ENCODE data around the gene SPRYD3.

The SPRYD3 gene

DNA sequence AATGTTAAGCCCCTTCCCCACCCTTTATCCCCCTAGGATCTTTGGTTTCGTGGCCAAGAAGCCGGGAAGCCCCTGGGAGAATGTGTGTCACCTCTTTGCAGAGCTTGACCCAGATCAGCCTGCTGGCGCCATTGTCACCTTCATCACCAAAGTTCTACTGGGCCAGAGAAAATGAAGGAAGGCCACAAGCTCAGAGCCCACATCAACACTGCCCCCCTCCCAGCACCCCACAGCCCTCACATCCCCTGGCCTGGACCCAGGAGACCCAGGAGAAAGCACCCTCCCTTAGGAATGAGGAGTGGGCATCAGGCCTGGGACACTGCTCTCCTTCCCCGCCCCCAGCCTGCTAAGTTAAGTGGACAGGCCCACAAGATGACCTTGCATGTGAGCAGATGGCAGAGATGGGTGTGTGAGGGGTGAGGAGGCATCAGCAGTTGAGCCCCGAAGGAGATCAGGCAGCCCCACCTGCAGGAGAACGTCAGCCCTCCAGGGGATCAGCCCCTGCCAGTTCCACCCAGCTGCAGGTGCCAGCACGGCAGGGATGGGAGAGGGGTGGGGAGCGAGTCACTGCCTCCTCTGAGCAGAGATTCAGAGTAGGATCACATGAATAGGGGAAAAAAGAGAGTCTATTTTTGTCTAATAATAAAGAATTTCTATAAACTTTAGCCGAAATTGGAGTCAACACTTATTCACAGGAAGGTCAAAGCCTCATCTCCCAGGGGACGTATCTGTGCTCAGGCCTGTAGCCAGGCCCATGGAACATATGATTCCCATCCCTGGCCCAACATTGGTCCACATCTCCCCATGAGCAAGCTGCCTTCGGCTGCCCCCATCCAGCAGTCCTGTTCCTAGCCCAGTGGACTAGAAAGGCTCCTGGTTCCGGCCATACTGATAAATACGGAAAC, 15.2 kb downstream of the SPRYD3 start:
- TF ChIP-seq GATA3 (IDR thresholded peaks at IDR 0.05; ENCODE audit: low read depth, low read length) (no peak), GATA2 (IDR thresholded peaks at IDR 0.05; ENCODE audit: low read depth, low read length) (no peak)

GRCh38 chr12:53062977-53063707, 16.0 kb downstream of the SPRYD3 start:
- TF ChIP-seq GATA3 (IDR thresholded peaks at IDR 0.05; ENCODE audit: low read depth, low read length) (no peak), GATA2 (IDR thresholded peaks at IDR 0.05; ENCODE audit: low read depth, low read length) (no peak)

DNA sequence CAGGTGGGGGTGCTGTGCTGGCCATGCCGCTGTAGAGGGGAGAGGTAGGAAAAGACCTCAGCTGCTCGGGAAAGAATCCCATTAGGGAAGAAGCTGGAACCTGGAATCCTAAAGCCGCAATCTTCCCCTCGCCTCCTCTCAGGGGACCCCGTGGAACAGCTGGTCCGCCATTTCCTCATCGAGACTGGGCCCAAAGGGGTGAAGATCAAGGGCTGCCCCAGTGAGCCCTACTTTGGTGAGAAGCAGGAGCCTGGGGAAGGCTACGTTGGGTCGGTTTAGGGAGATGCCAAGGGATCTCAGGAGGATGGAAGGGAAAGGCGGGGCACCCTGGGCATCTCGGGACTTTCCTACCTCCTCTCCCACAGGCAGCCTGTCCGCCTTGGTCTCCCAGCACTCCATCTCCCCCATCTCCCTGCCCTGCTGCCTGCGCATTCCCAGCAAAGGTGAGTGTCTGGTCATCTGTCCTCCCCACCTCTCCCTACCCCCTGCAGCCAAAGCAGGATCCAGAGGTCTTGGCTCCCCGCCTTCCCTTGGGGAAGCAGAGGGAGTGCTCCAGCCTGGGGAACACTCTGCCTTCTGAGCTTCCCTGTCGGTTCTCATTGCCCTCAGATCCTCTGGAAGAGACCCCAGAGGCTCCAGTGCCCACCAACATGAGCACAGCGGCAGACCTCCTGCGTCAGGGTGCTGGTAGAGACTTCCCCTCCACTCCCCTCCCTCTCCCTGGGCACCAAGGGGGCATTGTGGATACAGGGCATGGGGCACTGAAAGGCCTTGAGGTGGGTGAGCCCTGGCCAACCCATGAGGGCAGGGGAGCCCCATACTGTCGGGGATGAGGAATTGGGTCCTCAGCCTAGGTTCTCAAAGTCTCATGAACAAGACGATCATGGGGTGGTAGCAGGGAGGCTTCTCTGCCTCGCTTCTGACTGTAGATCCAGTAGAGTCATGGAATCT, 16.9 kb downstream of the SPRYD3 start:
- no peak for TF ChIP-seq GATA3 (IDR thresholded peaks at IDR 0.05; ENCODE audit: low read depth, low read length)
- no peak for TF ChIP-seq GATA2 (IDR thresholded peaks at IDR 0.05; ENCODE audit: low read depth, low read length)

DNA sequence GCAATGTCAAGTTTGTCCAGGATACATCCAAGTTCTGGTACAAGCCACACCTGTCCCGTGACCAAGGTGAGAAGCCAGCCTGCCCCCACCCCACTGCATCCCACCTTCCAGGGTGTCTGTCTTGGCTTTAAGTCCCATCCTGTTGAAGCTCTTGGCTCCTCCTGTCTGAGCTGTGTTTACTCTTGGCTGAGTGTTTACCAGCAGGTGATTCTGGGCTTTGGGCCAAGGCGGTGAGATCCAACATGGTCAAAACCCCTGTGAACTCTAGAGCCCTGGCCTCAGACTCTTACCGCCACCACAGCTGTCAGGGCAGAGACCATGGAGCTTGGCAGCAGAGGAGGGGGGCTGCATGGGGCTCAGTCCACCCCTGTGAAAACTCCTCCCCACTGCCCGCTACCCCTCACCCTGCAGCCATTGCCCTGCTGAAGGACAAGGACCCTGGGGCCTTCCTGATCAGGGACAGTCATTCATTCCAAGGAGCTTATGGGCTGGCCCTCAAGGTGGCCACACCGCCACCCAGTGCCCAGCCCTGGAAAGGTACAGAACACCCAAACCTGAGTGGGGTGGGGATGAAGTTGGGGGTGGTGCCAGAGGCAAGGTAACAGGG, 17.7 kb downstream of the SPRYD3 start:
- TF ChIP-seq GATA2 (IDR thresholded peaks at IDR 0.05; ENCODE audit: low read depth, low read length) (no peak), GATA3 (IDR thresholded peaks at IDR 0.05; ENCODE audit: low read depth, low read length) (no peak)

- no peak for TF ChIP-seq GATA3 (IDR thresholded peaks at IDR 0.05; ENCODE audit: low read depth, low read length)
- no peak for TF ChIP-seq GATA2 (IDR thresholded peaks at IDR 0.05; ENCODE audit: low read depth, low read length)
These were observed 18.4 kb downstream of the SPRYD3 start for GRCh38 chr12:53060721-53061276.

DNA sequence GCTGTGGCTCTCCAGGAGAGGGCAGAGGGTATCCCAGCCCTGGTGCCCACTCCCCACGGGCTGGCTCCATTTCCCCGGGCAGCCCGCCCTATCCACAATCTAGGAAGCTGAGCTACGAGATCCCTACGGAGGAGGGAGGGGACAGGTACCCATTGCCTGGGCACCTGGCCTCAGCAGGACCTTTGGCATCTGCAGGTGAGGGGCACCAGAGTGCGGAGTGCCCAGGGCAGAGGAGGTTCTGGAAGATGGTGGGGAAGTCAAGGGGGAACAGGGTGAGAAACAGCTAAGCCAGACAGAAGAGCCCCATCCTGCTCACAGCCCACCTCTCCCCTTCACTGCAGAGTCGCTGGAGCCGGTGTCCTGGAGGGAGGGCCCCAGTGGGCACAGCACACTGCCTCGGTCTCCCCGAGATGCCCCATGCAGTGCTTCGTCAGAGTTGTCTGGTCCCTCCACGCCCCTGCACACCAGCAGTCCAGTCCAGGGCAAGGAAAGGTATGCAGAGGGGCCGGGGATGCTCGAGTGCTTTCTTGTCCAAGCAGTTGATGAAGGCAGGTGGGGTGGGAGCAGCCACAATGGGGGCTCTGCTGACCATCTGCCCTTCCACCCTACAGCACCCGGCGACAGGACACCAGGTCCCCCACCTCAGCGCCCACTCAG, 19.0 kb downstream of the SPRYD3 start:
- TF ChIP-seq GATA3 (IDR thresholded peaks at IDR 0.05; ENCODE audit: low read depth, low read length): no peak
- TF ChIP-seq GATA2 (IDR thresholded peaks at IDR 0.05; ENCODE audit: low read depth, low read length): no peak

GRCh38 chr12:53059434-53060063, 19.6 kb downstream of the SPRYD3 start:
- TF ChIP-seq GATA2 (IDR thresholded peaks at IDR 0.05; ENCODE audit: low read depth, low read length) (no peak), GATA3 (IDR thresholded peaks at IDR 0.05; ENCODE audit: low read depth, low read length) (no peak)

- no peak for TF ChIP-seq GATA3 (IDR thresholded peaks at IDR 0.05; ENCODE audit: low read depth, low read length)
- no peak for TF ChIP-seq GATA2 (IDR thresholded peaks at IDR 0.05; ENCODE audit: low read depth, low read length)
These were observed 20.3 kb downstream of the SPRYD3 start for GRCh38 chr12:53058674-53059433.

- TF ChIP-seq GATA3 (IDR thresholded peaks at IDR 0.05; ENCODE audit: low read depth, low read length) (no peak), GATA2 (IDR thresholded peaks at IDR 0.05; ENCODE audit: low read depth, low read length) (no peak)
These were observed 21.2 kb downstream of the SPRYD3 start for GRCh38 chr12:53057816-53058500.

- TF ChIP-seq GATA2 (IDR thresholded peaks at IDR 0.05; ENCODE audit: low read depth, low read length) (no peak), GATA3 (IDR thresholded peaks at IDR 0.05; ENCODE audit: low read depth, low read length) (no peak)
These were observed 22.3 kb downstream of the SPRYD3 start for GRCh38 chr12:53056901-53057300.

- no peak for TF ChIP-seq GATA3 (IDR thresholded peaks at IDR 0.05; ENCODE audit: low read depth, low read length)
- TF ChIP-seq GATA2 (IDR thresholded peaks at IDR 0.05; ENCODE audit: low read depth, low read length): no peak
These were observed 22.9 kb downstream of the SPRYD3 start for GRCh38 chr12:53056296-53056695.
